ENCODE data around the gene TSPEAR. TPM values are rescaled to one million over a fixed set of nuclear protein-coding genes. Genes with fewer than 3 reads are reported as not detected.
A peak's percentile ranks its signal among the peaks of the same experiment; 100 is the strongest.
"Not testable (repeated sequence)": the region's sequence is repeated elsewhere in the genome, so short reads cannot be mapped to it uniquely, and the experiment has no call there.

TSPEAR gene
- total and polyA plus RNA-seq, 5 donors: 0.29 to 4.6 (median 1.4) TPM

- no peak for DNase-seq
Observed at GRCh38 chr21:44595524-44595923, 115.8 kb downstream of the TSPEAR start.

GRCh38 chr21:44594406-44594916 is 116.9 kb downstream of the TSPEAR start:
- DNase-seq: no peak
- H3K27ac ChIP-seq (ENCODE audit: low read length): no peak overlapping the region
- intact Hi-C loops (cut with DNase I): no loop called here
- 76% methylated on average over 12 of the region's 12 CpGs for WGBS
- no peak overlapping the region for H3K4me3 ChIP-seq (ENCODE audit: low read length)
- no peaks in the 10 kb centered on the region for H3K4me1 ChIP-seq (ENCODE audit: control insufficient read depth, insufficient read depth, low read length)
- no peak for ATAC-seq
- no peaks in the 10 kb centered on the region for H3K27me3 ChIP-seq (ENCODE audit: control insufficient read depth, insufficient read depth)
- H3K9me3 ChIP-seq (ENCODE audit: control insufficient read depth, low read length): no peaks in the 10 kb centered on the region

More at GRCh38 chr21:44595524-44595923, 115.8 kb downstream of the TSPEAR start:
- WGBS: 79% methylated on average over 6 of the region's 6 CpGs
- ATAC-seq: no peak
- H3K27me3 ChIP-seq (ENCODE audit: control insufficient read depth, insufficient read depth): no peaks in the 10 kb centered on the region
- intact Hi-C loops (cut with DNase I): no loop called here
- H3K4me1 ChIP-seq (ENCODE audit: control insufficient read depth, insufficient read depth, low read length): no peaks in the 10 kb centered on the region
- no peaks in the 10 kb centered on the region for H3K9me3 ChIP-seq (ENCODE audit: control insufficient read depth, low read length)
- no peak overlapping the region for H3K4me3 ChIP-seq (ENCODE audit: low read length)
- no peak overlapping the region for H3K27ac ChIP-seq (ENCODE audit: low read length)

DNA sequence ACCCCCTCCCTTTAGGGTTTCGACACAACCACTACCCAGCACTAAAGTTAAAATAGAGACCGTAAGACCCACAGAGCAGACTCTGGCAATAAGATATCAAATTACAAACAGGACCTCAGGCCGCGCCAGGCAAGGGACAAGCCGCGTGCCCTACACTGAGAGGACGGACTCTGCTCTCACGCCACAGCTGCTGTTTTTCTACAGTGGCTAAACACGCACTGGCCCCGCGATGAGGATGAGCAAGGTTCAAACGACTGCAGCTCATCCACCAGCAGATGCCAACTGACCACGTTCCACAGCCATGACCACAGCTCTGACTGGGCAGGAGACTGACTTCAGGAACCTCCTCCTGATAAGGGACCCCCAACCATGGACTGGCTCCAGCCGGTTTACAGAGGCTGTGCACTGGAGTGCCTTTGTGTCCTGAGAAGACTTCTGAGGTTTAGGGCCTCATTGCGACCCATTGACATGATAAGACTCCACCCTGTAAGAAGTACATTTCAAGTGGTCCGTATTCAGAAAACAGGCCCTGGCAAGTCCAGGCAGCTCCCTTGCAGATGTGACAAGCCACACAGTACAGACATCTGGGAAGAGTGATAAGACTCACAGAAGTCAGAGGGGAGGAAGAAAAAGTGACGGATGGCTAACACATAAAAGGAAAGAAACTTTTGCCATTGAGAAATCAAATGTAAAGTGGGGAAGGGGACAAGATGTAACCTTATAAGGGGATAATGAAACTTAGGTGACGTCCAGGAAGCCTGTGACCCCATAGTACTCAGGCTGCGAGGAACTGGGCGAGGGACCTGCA is 117.6 kb downstream of the TSPEAR start:
- peak in 1 of 2 donors; percentile 39 for ATAC-seq
- intact Hi-C loops (cut with DNase I): no loop called here
- H3K27ac ChIP-seq (ENCODE audit: low read length): no peak overlapping the region
- H3K4me3 ChIP-seq (ENCODE audit: low read length): no peak overlapping the region
- H3K9me3 ChIP-seq (ENCODE audit: control insufficient read depth, low read length): no peaks in the 10 kb centered on the region
- no peaks in the 10 kb centered on the region for H3K27me3 ChIP-seq (ENCODE audit: control insufficient read depth, insufficient read depth)
- no peaks in the 10 kb centered on the region for H3K4me1 ChIP-seq (ENCODE audit: control insufficient read depth, insufficient read depth, low read length)
- peak in 1 of 3 donors; percentile 27 for DNase-seq
- 39% methylated on average over 20 of the region's 20 CpGs for WGBS

DNA sequence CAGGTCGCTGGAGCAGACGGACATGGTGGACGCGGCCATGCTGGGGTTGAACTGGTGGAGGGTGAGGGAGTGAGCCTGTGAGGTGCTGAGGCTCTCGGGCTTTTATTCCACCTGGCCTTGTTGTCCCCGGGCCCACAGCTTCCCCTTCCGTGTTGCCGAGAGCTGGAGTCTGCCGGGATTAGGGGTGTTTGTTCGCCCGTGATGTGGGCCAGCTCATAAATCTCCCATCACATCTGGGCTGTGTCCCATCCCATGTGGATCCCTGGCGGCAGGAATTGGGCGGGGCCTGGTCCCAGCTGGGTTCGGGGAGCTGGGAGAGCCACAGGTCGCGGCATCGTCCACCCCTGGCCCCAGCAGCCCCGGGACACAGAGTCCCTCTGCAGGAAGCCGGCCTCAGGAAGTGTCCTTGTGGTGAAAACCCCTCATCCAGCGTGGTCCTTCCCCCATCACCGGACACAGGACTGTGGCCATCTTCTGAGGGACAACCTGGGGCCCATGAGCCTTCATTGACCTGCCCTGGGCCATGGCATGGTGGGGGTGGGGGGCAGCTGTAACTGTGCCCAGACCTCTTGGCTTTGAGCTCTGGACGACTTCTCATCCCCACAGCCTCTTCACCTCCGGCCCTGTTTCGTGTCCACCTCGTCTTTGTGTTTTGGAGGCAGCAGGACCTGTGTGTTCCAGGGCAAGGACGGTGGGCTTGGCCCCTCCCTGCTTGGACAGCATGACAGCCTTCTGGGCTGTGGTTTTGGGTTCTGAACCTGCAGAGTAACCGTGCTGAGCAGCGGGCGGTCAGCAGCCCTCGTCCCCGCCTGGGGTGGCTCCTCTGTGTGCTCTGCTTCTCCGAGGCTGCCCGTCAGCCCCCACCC is 118.7 kb downstream of the TSPEAR start, which contains the start of gene KRTAP10-6:
KRTAP10-6 (minus strand) TSS at position 60 of the 866 bp plus-strand sequence; CDS start at position 39, 21 bp downstream.
- Histone ChIP-seq H3K4me1 (ENCODE audit: control insufficient read depth, insufficient read depth, low read length) (no peaks in the 10 kb centered on the region), H3K9me3 (ENCODE audit: control insufficient read depth, low read length) (no peaks in the 10 kb centered on the region), H3K27me3 (ENCODE audit: control insufficient read depth, insufficient read depth) (no peaks in the 10 kb centered on the region), H3K4me3 (ENCODE audit: low read length) (no peak within 1 kb of the TSS), H3K27ac (ENCODE audit: low read length) (no peak within 1 kb of the TSS)
- 71% methylated on average over 33 of the region's 33 CpGs for WGBS
- DNase-seq: peak in 1 of 3 donors; percentile 45
- ATAC-seq: peak; percentile 17 to 26
- intact Hi-C loops (cut with DNase I): no loop called here

GRCh38 chr21:44591801-44592130 is 119.6 kb downstream of the TSPEAR start:
- H3K9me3 ChIP-seq (ENCODE audit: control insufficient read depth, low read length); intact Hi-C loops (cut with DNase I); ATAC-seq; H3K4me3 ChIP-seq (ENCODE audit: low read length); H3K27me3 ChIP-seq (ENCODE audit: control insufficient read depth, insufficient read depth); DNase-seq; H3K4me1 ChIP-seq (ENCODE audit: control insufficient read depth, insufficient read depth, low read length); H3K27ac ChIP-seq (ENCODE audit: low read length): not testable (repeated sequence)
- 51% methylated on average over 4 of the region's 4 CpGs for WGBS

GRCh38 chr21:44590897-44591800 is 120.2 kb downstream of the TSPEAR start:
- DNase-seq: peak in 1 of 3 donors; percentile 35
- intact Hi-C loops (cut with DNase I); H3K9me3 ChIP-seq (ENCODE audit: control insufficient read depth, low read length); H3K4me3 ChIP-seq (ENCODE audit: low read length); H3K4me1 ChIP-seq (ENCODE audit: control insufficient read depth, insufficient read depth, low read length); H3K27me3 ChIP-seq (ENCODE audit: control insufficient read depth, insufficient read depth); ATAC-seq; H3K27ac ChIP-seq (ENCODE audit: low read length): not testable (repeated sequence)
- WGBS: 57% methylated on average over 18 of the region's 19 CpGs

DNA sequence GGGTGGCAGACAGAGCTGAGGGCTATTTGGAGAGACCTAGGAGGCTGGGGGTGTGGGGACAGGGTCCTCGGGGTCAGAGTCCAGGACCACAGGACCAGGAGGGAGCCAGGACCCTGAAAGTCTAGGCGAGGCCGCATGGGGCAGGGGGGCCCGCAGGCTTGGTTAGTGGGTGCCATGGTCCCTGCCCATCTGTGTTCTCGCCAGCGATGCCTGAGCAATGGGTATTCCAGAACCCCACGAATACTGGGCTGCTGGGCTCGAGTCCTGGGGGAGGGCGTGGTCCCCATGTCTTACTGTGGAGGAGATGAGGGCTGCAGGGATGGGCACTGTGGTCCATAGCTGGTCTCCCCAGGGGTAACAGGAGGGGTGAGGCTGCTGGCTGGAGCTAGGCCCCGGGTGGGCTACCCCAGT is 121.1 kb downstream of the TSPEAR start:
- 80% methylated on average over 10 of the region's 10 CpGs for WGBS
- ATAC-seq (peak in 1 of 2 donors; percentile 34), DNase-seq (no peak)
- Histone ChIP-seq H3K27me3 (ENCODE audit: control insufficient read depth, insufficient read depth) (no peaks in the 10 kb centered on the region), H3K27ac (ENCODE audit: low read length) (no peak overlapping the region), H3K4me1 (ENCODE audit: control insufficient read depth, insufficient read depth, low read length) (no peaks in the 10 kb centered on the region), H3K4me3 (ENCODE audit: low read length) (no peak overlapping the region), H3K9me3 (ENCODE audit: control insufficient read depth, low read length) (no peaks in the 10 kb centered on the region)
- intact Hi-C loops (cut with DNase I): no loop called here

- Histone ChIP-seq H3K9me3 (ENCODE audit: control insufficient read depth, low read length) (no peaks in the 10 kb centered on the region), H3K27me3 (ENCODE audit: control insufficient read depth, insufficient read depth) (no peaks in the 10 kb centered on the region), H3K4me3 (ENCODE audit: low read length) (no peak overlapping the region), H3K27ac (ENCODE audit: low read length) (no peak overlapping the region), H3K4me1 (ENCODE audit: control insufficient read depth, insufficient read depth, low read length) (no peaks in the 10 kb centered on the region)
- peak in 1 of 2 donors; percentile 8 for ATAC-seq
- intact Hi-C loops (cut with DNase I): no loop called here
- 74% methylated on average over 24 of the region's 24 CpGs for WGBS
- DNase-seq: peak in 1 of 3 donors; percentile 36
Observed at GRCh38 chr21:44589586-44590305, 121.6 kb downstream of the TSPEAR start.

DNA sequence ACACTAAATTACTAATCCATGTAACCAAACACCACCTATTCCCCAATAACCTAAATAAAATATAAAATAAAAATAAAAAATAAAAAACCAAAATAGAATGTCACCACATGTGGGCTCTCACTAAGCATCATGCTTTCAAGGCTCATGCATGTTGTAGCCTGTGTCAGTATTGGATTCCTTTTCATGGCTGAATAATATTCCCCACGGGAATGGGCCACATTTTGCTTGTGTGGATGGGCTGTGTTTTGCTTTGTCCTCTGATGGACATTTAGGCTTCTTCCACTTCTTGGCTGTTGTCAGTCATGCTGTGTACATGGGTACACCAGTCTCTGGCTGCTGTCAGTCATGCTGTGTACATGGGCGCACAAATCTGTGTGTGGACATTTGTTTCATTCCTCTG is 122.3 kb downstream of the TSPEAR start:
- DNase-seq: no peak
- no peaks in the 10 kb centered on the region for H3K4me1 ChIP-seq (ENCODE audit: control insufficient read depth, insufficient read depth, low read length)
- ATAC-seq: no peak
- H3K9me3 ChIP-seq (ENCODE audit: control insufficient read depth, low read length): no peaks in the 10 kb centered on the region
- H3K27ac ChIP-seq (ENCODE audit: low read length): no peak overlapping the region
- no peaks in the 10 kb centered on the region for H3K27me3 ChIP-seq (ENCODE audit: control insufficient read depth, insufficient read depth)
- H3K4me3 ChIP-seq (ENCODE audit: low read length): no peak overlapping the region
- WGBS: 96% methylated on average over 2 of the region's 2 CpGs
- intact Hi-C loops (cut with DNase I): no loop called here

DNA sequence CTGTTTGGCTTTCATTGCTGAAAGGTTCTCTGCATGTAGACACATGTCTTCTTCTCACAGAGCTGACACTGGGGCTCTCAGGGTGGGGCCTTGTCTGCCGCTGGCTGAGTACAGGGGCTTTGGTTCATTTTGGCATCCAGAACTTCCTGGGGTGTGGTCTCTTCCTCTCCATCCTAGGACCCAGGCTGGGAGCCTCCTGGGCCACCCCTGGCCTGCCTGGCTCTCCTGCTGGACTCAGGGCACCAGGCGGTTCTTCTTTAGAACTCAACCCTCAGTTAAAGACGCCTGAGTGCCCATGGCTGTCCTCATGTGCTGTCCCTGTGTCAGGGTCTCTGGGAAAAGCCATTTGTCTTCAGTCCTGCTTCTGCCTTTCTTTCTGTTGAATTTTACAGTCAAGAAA is 125.5 kb downstream of the TSPEAR start:
- Histone ChIP-seq H3K27me3 (ENCODE audit: control insufficient read depth, insufficient read depth) (no peaks in the 10 kb centered on the region), H3K27ac (ENCODE audit: low read length) (no peak overlapping the region), H3K4me3 (ENCODE audit: low read length) (no peak overlapping the region), H3K4me1 (ENCODE audit: control insufficient read depth, insufficient read depth, low read length) (no peaks in the 10 kb centered on the region), H3K9me3 (ENCODE audit: control insufficient read depth, low read length) (no peaks in the 10 kb centered on the region)
- DNase-seq (no peak), ATAC-seq (no peak)
- intact Hi-C loops (cut with DNase I): no loop called here
- 79% methylated on average over 3 of the region's 3 CpGs for WGBS
